Neural progenitor cell (in vitro differentiated cells): ENCODE measurements around the gene DDX4.

Source experiments
- EZH2 ChIP-seq: fragments of 200-600 bp; sonication (generic); IDR thresholded peaks from 2 replicates; pipeline ENCODE4 v1.6.1; 2017; ENCODE audit warnings: antibody characterized with exemption, mild to moderate bottlenecking, moderate library complexity
- EZH2phosphoT487 ChIP-seq: fragments of 200-600 bp; sonication (generic); IDR thresholded peaks from 2 replicates; pipeline ENCODE4 v1.6.1; 2017; ENCODE audit warnings: antibody characterized with exemption
- TF ChIP-seq, protein P1 (sequence below): fragments of 200-600 bp; sonication (generic); IDR thresholded peaks from 2 replicates; pipeline ENCODE4 v1.5.1; 2017; ENCODE audit warnings: antibody characterized with exemption, mild to moderate bottlenecking

DNA sequence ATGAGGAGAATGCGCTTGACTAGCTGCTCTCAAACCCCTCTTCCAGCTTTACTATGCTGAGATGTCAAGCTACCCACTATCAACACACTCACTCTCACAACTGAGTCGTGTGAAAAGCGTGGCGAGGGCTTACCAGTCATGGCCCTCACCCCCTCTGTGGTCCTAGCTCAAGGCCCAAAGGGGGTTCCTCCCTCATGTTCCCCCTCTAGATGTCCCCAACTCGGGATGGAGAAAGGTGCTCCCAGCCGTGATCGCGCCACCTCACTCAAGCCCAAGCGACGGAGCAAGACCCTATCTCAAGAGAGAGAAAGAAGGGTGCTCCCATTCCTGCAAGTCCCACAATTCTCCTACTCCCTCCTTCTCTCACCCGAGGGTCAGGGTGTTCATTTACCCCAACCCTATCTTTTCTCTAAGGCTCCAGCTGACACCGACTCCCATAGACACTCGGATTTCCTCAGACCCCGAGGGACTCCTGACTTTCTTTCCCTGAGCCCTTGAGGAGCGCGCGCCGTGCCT, 26.3 kb upstream of the DDX4 start:
- TF ChIP-seq, protein P1, sequence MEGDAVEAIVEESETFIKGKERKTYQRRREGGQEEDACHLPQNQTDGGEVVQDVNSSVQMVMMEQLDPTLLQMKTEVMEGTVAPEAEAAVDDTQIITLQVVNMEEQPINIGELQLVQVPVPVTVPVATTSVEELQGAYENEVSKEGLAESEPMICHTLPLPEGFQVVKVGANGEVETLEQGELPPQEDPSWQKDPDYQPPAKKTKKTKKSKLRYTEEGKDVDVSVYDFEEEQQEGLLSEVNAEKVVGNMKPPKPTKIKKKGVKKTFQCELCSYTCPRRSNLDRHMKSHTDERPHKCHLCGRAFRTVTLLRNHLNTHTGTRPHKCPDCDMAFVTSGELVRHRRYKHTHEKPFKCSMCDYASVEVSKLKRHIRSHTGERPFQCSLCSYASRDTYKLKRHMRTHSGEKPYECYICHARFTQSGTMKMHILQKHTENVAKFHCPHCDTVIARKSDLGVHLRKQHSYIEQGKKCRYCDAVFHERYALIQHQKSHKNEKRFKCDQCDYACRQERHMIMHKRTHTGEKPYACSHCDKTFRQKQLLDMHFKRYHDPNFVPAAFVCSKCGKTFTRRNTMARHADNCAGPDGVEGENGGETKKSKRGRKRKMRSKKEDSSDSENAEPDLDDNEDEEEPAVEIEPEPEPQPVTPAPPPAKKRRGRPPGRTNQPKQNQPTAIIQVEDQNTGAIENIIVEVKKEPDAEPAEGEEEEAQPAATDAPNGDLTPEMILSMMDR = no peak
- TF ChIP-seq EZH2 (no peak), EZH2phosphoT487 (no peak)
